NCI-H524 (cell line): ENCODE results near the gene IFIT1B.
A peak's percentile ranks its signal among the peaks of the same experiment; 100 is the strongest.
"Not testable (repeated sequence)": the region's sequence is repeated elsewhere in the genome, so short reads cannot be mapped to it uniquely, and the experiment has no call there.

Source experiments
- DNase-seq, 2 experiments: peaks; one replicate each; lab custom pipeline; 2025; lab: John Stamatoyannopoulos, UW

The IFIT1B gene

DNA sequence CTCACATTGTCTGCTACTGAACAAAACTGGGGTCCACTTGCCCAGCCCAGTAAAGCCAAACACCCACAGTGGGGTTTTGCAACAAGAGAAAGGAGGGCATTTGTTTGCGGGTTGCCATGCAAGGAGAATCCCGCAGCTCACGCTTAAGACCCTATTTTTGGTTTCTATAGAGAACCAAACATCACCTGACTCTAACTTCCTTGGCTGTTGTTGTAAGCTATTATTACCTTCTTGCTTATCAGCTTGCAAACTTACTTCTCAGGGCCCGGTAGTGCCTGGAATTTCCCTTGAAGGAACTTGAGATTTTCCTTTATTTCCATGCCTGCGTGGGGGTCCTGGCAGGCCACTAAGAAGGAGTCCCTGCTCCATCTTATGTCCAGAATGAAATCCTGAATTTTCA is 29.4 kb upstream of the IFIT1B start:
- DNase-seq, result no peak

DNA sequence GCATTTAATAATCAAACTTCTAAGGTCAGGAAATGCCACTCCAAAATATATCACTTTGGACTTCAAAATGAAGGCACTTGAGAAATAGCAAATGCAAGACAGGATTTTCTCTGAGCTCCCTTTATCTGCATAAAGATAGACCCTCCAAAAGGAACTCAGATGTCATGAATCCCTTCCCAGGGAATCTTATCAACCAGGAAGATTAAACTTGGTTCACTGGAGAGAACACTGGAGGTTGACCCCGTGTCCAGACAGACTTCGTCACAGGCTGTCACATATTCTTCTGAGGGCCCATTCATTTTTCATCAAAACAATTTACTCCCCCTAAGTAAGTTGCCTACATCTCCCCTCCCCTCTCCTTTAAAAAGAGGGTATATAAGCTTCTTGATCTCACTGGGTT is 28.9 kb upstream of the IFIT1B start:
- DNase-seq, result no peak

DNA sequence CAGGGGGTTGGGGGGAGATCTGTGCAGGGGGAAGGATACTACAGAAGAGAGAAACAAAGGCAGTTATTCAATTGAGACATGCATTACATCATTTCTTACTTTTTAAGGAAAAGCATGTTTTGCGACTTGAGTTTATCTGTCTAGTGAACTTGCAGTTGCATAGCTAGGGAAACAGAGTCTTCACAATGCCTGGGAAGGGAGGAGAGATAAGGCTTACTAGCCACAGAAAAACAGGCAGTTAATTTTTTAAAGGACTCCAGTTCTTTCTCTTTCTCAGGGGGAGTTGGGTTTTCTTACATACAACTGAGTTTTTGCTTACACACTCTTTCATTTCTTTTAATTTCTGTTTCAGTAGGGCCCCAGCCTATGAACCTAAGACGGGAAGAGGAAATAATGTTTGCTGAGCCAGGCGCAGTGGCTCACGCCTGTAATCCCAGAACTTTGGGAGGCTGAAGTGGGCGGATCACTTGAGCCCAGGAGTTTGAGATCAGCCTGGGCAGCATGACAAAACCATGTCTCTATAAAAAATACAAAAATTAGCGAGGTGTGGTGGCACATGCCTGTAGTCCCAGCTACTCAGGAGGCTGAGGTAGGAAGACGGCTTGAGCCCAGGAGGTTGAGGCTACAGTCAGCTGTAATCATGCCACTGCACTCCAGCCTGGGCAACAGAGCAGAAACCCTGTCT is 27.1 kb upstream of the IFIT1B start:
- not testable (repeated sequence) for DNase-seq

DNA sequence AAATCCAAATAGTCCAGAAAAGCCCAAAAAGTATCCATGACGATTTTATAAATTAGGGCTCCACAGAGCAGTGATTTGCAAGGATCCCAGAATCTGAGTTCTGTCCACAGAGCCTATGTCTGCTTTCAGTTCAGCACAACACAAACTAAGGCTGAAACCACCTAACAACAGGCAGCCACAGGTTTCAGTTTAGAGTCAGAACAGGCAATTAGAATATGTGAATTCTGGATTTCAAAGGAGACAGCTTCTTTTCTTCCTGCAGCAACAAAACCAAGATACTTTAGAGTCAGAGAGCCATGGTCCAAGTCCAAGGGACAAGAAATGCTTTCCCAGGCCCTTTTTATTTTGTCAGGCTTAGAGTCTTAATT is 26.5 kb upstream of the IFIT1B start:
- DNase-seq, result no peak

DNA sequence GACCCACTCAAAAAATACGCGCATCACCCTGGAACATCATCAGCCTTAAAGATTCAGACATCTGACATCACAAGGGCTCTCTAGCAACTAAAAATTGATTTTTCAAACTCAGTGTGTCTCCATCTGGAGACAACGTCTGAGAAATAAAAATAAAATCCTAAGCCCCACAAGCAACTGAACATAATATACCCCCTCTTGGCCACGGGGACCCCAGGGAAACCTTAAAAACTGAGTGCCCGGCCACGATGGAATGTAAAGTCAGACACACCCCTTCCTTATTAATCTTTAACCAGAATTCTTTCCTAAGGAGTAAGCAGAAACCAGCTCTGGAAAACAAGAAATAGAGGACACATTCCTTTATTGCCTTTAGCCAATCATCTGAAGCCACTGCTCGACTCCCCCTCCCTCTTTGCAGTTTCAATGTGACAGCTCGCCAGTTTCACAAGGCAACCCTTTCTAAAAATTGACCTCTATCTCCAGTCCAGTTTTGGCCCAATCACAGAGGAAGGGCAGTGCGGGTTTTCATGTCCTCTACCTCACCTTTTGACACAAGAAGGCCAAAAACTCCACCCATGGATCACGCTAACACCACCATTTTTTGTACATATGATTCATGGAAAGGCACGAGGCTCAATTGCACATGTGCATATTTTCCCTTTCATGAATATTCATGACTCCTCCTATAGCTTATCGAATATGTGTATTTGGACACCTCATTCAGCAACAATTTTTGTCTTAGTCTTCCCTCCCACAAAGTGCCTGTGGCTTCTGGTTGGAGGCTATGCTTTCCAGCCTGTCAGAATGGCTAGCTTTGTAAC is 25.9 kb upstream of the IFIT1B start:
- DNase-seq, result no peak

DNA sequence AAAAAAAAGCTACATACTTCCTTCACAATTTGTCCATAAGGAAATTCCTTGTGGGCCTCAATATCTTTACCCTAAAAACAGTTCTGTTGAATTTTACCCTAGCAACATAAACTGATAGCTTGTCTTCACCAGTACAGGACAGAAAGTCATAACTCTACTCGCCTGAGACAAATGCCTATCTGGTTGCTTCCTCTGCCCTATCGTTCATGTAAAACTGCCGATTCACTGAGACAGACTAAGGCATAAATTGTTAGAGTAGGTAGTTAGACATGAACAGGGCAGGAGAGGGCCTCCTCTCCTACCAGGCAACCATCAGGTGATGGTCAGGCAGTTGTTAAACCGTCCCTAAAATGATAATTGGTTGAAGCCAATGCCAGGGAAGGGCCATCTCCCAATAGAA is 25.1 kb upstream of the IFIT1B start:
- DNase-seq, result no peak

DNA sequence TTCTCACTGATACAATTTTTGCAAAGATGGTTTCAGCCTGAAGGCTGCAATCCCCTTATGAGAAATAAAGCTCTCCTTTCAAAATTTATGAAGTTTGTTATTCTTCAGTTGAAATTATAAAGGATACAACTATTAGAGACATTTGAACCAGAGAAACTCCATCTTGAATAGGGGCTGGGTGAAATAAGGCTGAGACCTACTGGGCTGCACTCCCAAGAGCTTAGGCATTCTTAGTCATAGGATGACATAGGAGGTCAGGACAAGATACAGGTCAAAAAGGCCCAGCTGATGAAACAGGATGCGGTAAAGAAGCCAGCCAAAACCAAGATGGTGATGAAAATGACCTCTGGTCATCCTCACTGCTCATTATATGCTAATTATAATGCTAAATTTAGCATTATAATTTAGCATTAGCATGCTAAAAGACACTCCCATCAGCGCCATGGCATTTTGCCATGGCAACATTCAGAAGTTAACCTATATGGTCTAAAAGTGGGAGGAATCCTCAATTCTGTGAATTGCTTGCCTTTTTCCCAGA is 22.4 kb upstream of the IFIT1B start:
- DNase-seq, result no peak

DNA sequence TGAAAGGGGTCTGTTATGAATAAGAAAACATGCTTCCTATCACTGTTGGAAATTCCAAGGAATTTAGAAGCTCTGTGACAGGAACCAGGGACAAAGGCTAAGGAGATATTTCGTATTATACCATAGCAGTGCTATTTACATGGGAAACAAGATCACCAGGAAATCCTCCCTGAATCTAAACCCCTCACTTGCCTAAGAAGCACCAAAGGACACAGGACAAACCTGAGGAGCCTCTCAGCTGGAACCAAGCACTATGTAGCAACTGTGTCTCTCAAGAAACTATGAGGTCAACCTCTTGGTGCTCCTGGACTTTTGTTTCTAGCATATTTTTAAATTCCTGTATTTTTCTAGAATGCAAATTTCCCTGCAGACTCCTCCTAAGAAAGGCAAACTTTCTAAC is 20.8 kb upstream of the IFIT1B start:
- no peak for DNase-seq

DNA sequence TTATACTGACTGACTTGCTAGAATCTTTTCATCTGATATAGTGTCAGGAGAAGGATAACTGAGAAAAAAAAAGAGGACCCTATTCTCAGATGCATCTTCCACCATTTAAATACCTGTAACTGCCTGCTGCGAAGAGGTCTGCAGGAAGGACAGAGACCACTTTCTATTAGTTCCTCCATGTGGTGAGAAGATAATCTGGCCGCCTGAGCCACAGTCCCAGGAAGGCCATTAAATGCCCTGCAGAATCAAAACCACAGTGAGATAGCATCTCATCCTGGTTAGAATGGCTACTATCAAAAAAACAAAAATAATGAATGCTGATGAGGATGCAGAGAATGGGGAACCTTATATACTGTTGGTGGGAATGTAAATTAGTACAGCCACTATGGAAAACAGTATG is 19.9 kb upstream of the IFIT1B start:
- no peak for DNase-seq

GRCh38 chr10:89360157-89360556 is 17.7 kb upstream of the IFIT1B start:
- no peak for DNase-seq

GRCh38 chr10:89362929-89363328 is 14.9 kb upstream of the IFIT1B start:
- no peak for DNase-seq

- no peak for DNase-seq
Measured at GRCh38 chr10:89363729-89364442, 14.0 kb upstream of the IFIT1B start.

GRCh38 chr10:89364531-89364930 is 13.3 kb upstream of the IFIT1B start:
- DNase-seq, result no peak

GRCh38 chr10:89367529-89367928 is 10.3 kb upstream of the IFIT1B start:
- no peak for DNase-seq

GRCh38 chr10:89368129-89368528 is 9.7 kb upstream of the IFIT1B start:
- DNase-seq, result no peak

DNA sequence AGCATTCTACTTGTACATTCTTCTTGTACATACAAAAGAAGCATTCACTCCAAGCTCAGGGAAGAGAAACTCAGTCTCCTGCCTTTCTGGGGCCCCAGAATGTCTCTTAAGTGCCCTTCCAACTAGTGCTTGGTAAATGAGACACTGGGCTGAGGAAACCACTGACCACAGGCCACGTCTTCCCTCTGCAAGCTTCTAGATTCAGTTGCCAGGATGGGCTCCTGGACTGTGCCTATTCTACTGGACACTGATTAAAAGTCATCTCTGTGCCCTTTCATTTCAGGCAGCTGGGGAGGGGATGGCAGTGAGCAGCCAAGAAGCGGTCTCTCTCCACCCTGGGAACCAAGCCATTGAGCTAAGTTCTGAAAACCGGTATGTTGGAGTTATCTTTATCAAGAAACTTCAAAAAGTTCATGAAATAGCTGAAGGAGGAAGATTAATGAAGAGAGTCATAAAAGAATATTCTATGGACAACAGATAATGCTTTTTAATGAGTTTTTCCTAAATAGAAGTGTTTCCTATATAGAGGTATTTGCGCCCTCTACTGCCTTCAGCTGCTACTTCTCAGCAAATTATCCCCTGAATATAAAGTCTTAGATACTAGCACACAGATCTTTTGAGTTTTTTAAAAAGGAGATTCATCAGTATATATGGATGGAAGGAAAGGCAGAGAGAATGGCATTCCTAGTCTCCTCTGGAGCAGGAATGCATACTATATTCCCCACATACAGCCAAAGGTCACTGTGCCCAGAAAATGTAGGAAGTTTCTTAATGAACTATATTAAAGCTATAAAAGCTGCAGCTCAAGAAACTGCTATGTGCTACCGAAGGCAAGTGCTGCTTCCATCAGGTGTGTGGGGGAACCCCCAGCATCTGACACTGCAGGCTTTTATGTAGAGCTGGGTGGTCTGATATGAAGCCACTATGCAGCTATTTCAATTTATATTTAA is 8.4 kb upstream of the IFIT1B start:
- DNase-seq, result no peak

- DNase-seq, result peak in 1 of 2 experiments; percentile 0
Measured at GRCh38 chr10:89371079-89371478, 6.8 kb upstream of the IFIT1B start.

GRCh38 chr10:89371987-89372386 is 5.9 kb upstream of the IFIT1B start:
- DNase-seq, result no peak

- DNase-seq, result no peak
Measured at GRCh38 chr10:89373916-89374711, 3.7 kb upstream of the IFIT1B start.

DNA sequence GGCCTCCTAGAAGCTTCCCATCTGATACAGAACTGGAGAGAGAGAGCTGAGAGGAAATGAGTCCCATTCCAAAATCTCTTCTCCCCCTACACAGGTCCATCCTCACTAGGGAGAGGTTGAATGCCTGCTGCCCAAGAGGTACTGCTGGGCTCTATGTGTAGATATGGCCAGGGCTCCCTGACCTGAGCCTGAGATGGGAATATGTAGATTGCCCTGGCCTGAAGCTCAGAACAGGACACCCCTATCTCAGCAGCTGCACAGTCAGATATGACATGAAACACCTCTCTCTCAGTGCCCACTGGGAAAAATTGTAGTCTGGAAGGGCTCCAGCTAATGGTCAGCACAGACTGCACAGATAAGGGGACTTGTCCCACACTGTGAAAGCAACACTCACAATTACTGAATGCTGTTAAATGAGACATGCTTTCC is 3.1 kb upstream of the IFIT1B start:
- no peak for DNase-seq

- no peak for DNase-seq
Measured at GRCh38 chr10:89379103-89379502, 1.2 kb downstream of the IFIT1B start.
